Measurements from ENCODE around the gene SNX3.
A peak's percentile ranks its signal among the peaks of the same experiment; 100 is the strongest.
"Not testable (repeated sequence)": the region's sequence is repeated elsewhere in the genome, so short reads cannot be mapped to it uniquely, and the experiment has no call there.

The SNX3 gene

DNA sequence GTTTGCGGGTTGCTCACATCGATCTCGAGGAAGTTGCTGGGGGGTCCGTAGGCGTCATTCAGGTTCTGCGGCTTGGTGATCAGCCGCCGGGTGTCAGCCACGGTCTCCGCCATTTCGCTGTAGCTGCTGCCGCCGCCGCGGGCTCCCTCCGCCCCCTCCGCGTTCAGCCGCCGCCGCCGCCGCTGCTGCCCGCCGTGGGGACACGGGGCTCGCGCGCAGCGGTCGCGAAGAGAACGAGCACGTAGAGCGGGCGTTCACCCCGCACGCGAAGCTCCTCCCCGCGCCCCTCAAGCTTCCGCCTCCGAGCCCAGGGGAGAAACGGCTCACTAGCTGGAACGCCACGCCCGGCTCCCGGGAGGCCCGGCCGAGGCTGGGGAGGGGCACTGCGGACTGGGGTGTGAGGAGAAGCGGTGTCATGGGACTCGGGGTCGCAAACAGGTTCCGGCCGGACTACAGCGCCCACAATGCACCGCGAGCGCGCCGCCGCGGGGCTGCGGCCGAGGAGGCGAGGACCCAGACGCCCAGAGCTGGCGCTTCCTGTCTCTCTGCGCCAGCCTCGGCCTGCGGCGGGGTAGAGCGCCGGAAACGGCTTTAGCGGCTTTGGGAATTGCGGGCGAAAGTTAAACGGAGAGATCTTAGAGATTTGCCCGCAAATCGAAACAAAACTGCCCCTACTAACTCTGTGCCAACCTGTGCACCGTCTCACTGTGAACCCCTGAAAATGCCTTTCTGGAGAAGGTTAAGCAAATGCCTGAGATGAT lies at the start of gene SNX3:
SNX3 (minus strand) TSS at position 232 of the 761 bp plus-strand sequence; CDS start at position 113, 119 bp downstream.
- Histone ChIP-seq H3K79me2 (ENCODE audit: insufficient read depth, low read length) (peaks cover 34% of the 10 kb centered on the region), H3K4me3 (ENCODE audit: low read depth, low read length, poor library complexity, severe bottlenecking) (peak within 1 kb of the TSS; percentile 78), H3K4me2 (ENCODE audit: low read length) (peak within 1 kb of the TSS; percentile 85), H4K20me1 (ENCODE audit: insufficient read depth, low read length) (no peaks in the 10 kb centered on the region), H3K9me2 (ENCODE audit: low read depth, low read length) (no peaks in the 10 kb centered on the region), H3K27me3 (ENCODE audit: insufficient read depth, low read length) (no peaks in the 10 kb centered on the region), H3K4me1 (ENCODE audit: insufficient read depth, low read length, severe bottlenecking) (peaks cover 38% of the 10 kb centered on the region), H3F3A (ENCODE audit: insufficient read depth, low read length) (no peaks in the 10 kb centered on the region), H3K9ac (ENCODE audit: low read length) (peak within 1 kb of the TSS; percentile 82), H3K27ac (ENCODE audit: low read depth, low read length, poor library complexity, severe bottlenecking) (peak within 1 kb of the TSS; percentile 80), H2AFZ (ENCODE audit: low read length) (no peak within 1 kb of the TSS), H3K9me3 (ENCODE audit: low read length) (no peaks in the 10 kb centered on the region), H3K36me3 (ENCODE audit: insufficient read depth, low read length) (peaks cover 6% of the 10 kb centered on the region; the same call in 1 of the 2 replicates)
- TF ChIP-seq, protein P1, sequence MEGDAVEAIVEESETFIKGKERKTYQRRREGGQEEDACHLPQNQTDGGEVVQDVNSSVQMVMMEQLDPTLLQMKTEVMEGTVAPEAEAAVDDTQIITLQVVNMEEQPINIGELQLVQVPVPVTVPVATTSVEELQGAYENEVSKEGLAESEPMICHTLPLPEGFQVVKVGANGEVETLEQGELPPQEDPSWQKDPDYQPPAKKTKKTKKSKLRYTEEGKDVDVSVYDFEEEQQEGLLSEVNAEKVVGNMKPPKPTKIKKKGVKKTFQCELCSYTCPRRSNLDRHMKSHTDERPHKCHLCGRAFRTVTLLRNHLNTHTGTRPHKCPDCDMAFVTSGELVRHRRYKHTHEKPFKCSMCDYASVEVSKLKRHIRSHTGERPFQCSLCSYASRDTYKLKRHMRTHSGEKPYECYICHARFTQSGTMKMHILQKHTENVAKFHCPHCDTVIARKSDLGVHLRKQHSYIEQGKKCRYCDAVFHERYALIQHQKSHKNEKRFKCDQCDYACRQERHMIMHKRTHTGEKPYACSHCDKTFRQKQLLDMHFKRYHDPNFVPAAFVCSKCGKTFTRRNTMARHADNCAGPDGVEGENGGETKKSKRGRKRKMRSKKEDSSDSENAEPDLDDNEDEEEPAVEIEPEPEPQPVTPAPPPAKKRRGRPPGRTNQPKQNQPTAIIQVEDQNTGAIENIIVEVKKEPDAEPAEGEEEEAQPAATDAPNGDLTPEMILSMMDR (IDR thresholded peaks at IDR 0.05; ENCODE audit: low read length) = no peak
- no peak for TF ChIP-seq EZH2 (IDR thresholded peaks at IDR 0.05; ENCODE audit: borderline replicate concordance, low read length)

DNA sequence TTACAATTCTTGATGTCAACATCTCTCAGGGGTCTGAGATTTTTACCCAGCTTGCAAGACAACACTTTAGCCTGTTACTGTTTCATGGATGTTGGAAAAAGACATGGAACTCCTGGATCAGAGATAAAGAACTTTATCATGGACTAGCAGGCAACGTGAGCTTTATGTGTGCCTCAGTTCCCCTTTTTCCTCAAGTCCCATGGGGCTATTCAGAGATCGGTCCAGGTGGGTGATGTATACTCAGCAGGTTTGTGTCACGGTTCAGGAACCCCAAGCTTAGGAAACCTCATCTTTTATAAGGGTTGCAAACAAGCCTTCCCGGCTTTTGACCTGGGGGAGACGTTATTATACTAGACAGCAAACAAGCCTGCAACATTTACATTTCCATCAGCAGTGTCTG lies 49.0 kb upstream of the SNX3 start:
- H3K4me2 ChIP-seq (ENCODE audit: low read length) = peak overlapping the region; percentile 34; the same call in 1 of the 2 replicates
- H4K20me1 ChIP-seq (ENCODE audit: insufficient read depth, low read length) = no peaks in the 10 kb centered on the region
- no peak for TF ChIP-seq EZH2 (IDR thresholded peaks at IDR 0.05; ENCODE audit: borderline replicate concordance, low read length)
- TF ChIP-seq, protein P1 (IDR thresholded peaks at IDR 0.05; ENCODE audit: low read length) = no peak

DNA sequence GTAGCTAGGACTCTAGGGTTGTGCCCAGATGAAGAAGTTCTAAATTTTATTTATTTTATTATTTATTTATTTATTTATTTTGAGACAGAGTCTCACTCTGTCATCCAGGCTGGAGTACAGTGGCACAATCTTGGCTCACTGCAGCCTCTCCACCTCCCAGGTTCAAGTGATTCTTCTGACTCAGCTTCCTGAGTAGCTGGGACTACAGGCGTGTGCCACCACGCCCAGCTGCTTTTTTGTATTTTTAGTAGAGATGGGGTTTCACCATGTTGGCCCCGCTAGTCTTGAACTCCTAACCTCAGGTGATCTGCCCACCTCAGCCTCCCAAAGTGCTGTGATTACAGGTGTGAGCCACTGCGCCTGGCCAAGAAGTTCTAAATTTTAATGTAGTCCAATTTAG lies 47.8 kb upstream of the SNX3 start:
- H3K4me3 ChIP-seq (ENCODE audit: low read depth, low read length, poor library complexity, severe bottlenecking); H3K79me2 ChIP-seq (ENCODE audit: insufficient read depth, low read length); H3K9me2 ChIP-seq (ENCODE audit: low read depth, low read length): not testable (repeated sequence)

More for the DNA sequence above, 49.0 kb upstream of the SNX3 start:
- Histone ChIP-seq H3K9ac (ENCODE audit: low read length) (no peak overlapping the region), H3K4me1 (ENCODE audit: insufficient read depth, low read length, severe bottlenecking) (peaks cover 23% of the 10 kb centered on the region), H3F3A (ENCODE audit: insufficient read depth, low read length) (no peaks in the 10 kb centered on the region), H3K36me3 (ENCODE audit: insufficient read depth, low read length) (no peaks in the 10 kb centered on the region), H3K27ac (ENCODE audit: low read depth, low read length, poor library complexity, severe bottlenecking) (no peak overlapping the region), H3K9me3 (ENCODE audit: low read length) (no peaks in the 10 kb centered on the region), H3K27me3 (ENCODE audit: insufficient read depth, low read length) (no peaks in the 10 kb centered on the region), H2AFZ (ENCODE audit: low read length) (no peak overlapping the region), H3K9me2 (ENCODE audit: low read depth, low read length) (no peaks in the 10 kb centered on the region), H3K79me2 (ENCODE audit: insufficient read depth, low read length) (no peaks in the 10 kb centered on the region), H3K4me3 (ENCODE audit: low read depth, low read length, poor library complexity, severe bottlenecking) (no peak overlapping the region)

DNA sequence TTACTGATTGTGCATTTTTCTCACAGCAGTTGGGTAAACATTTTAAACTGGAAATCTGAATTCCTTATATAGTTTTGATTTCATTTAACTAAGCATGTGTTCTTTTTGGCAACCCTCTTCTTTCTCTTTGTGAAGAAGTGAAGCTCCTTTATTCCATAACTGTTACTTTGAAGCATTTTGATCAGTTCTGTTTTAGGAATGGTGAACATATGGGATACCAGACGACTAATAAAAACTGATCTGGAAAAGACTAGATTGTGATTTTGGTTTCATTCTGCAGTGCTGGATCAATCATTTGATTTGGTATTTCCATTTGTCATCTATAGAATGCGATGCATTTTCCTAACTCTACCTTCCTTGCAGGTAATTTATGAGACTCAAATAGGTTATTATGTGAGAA lies 43.8 kb upstream of the SNX3 start:
- Histone ChIP-seq H3K9me3 (ENCODE audit: low read length) (no peaks in the 10 kb centered on the region), H3K9me2 (ENCODE audit: low read depth, low read length) (no peaks in the 10 kb centered on the region), H3K27ac (ENCODE audit: low read depth, low read length, poor library complexity, severe bottlenecking) (no peak overlapping the region), H3K9ac (ENCODE audit: low read length) (no peak overlapping the region), H3K27me3 (ENCODE audit: insufficient read depth, low read length) (no peaks in the 10 kb centered on the region), H3K4me2 (ENCODE audit: low read length) (no peak overlapping the region), H4K20me1 (ENCODE audit: insufficient read depth, low read length) (no peaks in the 10 kb centered on the region), H3K4me1 (ENCODE audit: insufficient read depth, low read length, severe bottlenecking) (peaks cover 4% of the 10 kb centered on the region), H3F3A (ENCODE audit: insufficient read depth, low read length) (no peaks in the 10 kb centered on the region), H3K4me3 (ENCODE audit: low read depth, low read length, poor library complexity, severe bottlenecking) (no peak overlapping the region), H2AFZ (ENCODE audit: low read length) (no peak overlapping the region), H3K79me2 (ENCODE audit: insufficient read depth, low read length) (no peaks in the 10 kb centered on the region), H3K36me3 (ENCODE audit: insufficient read depth, low read length) (no peaks in the 10 kb centered on the region)
- TF ChIP-seq EZH2 (IDR thresholded peaks at IDR 0.05; ENCODE audit: borderline replicate concordance, low read length) = no peak
- TF ChIP-seq, protein P1 (IDR thresholded peaks at IDR 0.05; ENCODE audit: low read length) = no peak

More for the DNA sequence above, 47.8 kb upstream of the SNX3 start:
- H3K9ac ChIP-seq (ENCODE audit: low read length); H3K36me3 ChIP-seq (ENCODE audit: insufficient read depth, low read length); H2AFZ ChIP-seq (ENCODE audit: low read length); H4K20me1 ChIP-seq (ENCODE audit: insufficient read depth, low read length); H3F3A ChIP-seq (ENCODE audit: insufficient read depth, low read length); H3K27me3 ChIP-seq (ENCODE audit: insufficient read depth, low read length); H3K4me2 ChIP-seq (ENCODE audit: low read length); H3K27ac ChIP-seq (ENCODE audit: low read depth, low read length, poor library complexity, severe bottlenecking); H3K9me3 ChIP-seq (ENCODE audit: low read length): not testable (repeated sequence)
- peaks cover 18% of the 10 kb centered on the region for H3K4me1 ChIP-seq (ENCODE audit: insufficient read depth, low read length, severe bottlenecking)

Measured in OCI-LY1 (cell line).